ENCODE data around the gene NRXN2.

GRCh38 chr11:64648551-64648950 is 74.4 kb downstream of the NRXN2 start:
- TF ChIP-seq CTCF (conservative IDR thresholded peaks at IDR 0.05) (no peak), ZFX (IDR thresholded peaks at IDR 0.05) (no peak)

All from C4-2B (cell line).